Measurements from ENCODE around the gene EEFSEC.

Gene EEFSEC

DNA sequence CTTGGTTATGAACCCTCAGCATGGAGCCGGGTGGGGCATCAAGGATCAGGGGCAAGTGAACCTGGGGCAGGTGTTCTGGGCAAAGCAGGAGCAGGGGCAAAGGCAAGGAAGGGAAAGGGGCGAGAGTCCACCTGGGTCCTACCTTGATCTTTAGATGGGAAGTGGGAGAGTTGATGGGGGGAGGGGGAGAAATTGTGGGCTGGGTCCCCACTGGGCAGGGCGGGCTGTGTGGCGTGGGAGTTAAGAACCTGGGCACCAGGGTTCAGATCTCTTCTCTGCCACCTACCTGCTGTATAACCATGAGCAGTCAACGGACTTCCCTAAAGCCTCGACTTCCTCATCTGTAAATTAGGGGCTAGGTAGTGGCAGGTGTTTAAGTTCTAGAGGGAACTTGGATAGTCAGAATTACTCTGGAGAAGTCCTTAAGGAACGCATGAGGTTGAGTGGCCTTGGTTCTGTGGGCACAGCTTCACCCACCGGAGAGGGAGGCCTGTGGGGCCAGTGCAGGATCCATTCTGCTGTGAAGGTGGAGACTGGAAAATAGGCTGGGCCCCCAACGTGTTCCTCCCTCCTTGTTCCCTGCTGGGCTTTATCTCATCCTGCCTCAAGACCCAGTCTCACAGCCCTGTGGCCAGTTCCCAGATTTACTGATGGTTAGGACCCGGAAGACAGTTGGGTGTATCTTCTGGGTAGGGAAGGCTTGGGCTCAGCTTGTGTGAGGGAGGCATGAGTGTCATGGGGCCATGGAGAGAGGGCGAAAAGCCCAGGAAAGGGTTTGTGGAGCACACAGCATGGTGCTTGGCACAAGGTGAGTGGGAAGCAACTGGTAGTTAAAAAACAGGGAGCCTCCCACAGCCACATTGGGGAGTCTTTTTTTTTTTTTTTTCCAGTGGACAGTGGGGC lies 90.6 kb downstream of the EEFSEC start:
- DNase-seq (ENCODE audit: low read depth) = no peak

DNA sequence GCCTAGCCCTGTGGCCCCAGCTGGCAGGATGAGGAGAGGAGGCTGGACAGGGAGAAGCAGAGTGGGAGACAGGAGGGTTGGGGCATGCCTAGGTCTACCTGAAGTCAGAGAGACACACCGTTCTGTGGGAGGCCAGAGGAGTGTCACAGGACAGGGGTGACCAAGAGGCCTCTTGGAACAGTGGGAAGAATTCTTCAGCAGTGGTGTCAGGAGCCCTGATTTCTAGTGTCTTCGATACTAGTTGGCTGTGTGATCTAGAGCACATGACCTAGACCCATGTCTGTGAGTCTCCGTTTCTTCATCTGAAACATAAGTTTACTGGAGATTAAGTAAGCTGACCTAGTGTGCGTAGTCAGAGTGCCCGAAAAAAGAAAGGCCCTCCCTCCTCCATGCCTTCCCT lies 92.2 kb downstream of the EEFSEC start:
- no peak for DNase-seq (ENCODE audit: low read depth)

DNA sequence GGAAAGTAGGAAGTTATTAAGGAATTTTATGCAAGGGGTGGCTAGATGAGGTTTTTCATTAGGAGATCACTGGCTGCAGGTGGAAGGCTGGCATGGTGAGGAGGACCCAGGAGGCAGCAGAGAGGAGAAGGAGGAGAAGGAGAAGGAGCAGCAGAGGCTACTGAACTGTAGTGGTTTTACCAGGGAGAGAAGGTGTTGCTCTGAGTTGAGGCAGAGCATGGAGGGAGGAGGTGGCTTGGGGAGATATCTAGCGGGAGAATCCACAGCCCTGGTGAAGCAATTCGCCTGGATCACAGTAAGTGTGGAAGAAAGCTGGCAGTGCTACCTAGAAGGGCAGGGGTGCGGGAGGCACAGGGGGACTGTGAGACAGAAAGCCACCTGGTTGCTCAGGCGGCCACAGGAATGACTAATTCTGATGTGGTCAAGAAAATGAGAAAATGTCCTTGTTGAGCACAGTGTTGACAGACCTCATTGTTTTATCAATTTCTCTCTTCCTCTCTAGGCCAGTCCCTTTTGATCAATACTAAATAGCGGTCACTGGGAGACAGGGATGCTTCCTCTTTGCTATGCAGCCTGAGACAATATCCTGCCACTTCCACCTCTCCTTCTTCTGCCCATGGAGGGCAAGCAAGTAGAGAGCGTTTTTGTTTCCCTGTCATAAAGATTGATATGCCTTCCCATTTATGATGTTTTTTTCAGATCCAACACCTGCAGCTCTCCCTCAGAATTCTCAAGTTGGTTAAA lies 94.6 kb downstream of the EEFSEC start:
- DNase-seq (ENCODE audit: low read depth) = no peak

- DNase-seq (ENCODE audit: low read depth) = no peak
Measured at GRCh38 chr3:128252083-128252482, 98.8 kb downstream of the EEFSEC start.

- no peak for DNase-seq (ENCODE audit: low read depth)
Measured at GRCh38 chr3:128253150-128253549, 99.9 kb downstream of the EEFSEC start.

DNA sequence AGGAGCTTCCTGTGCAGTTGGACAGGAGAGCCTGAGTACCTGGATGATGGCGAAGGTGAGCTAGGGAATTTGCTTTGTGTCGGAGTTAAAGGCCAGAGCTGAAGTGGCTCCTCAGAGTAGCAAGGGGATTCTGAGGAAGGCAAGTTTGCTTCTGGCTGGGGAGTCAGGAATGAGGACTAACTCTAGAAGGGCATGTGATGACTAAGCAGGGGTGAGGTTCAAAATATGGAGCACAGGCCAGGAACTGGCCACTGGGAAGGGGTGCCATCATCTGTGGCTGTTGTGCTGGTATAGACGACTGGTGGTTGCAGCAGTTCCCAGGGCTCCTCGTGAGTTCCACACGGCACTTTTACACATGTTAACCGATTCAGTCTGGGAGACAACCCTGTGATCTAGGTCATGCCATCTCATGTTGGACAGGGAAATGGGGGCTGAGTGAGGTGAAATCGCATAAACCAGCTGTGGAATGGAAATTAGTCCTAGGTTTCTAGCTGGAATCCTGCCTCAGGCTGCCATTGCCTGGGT lies 100.8 kb downstream of the EEFSEC start:
- no peak for DNase-seq (ENCODE audit: low read depth)

DNA sequence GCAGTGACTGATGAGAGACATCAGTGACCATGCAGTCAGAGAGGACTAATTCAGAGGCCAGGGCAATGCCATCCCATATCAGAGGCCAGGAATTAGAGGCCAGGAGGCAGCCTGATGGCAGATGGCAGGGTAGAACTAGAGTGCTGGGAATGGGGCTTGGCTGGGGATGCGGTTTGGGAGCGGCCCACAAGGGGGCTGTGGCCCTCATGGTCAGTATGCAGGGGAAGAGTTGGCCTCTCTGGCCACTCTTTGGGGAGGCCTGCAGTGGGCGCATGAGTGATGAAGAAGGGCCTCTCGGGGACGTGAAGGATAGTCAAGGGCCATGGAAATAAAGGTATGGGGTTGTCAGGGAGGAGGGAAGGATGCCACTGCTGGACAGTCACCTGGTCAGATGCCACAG lies 101.7 kb downstream of the EEFSEC start:
- DNase-seq (ENCODE audit: low read depth) = no peak

GRCh38 chr3:128256131-128256530 lies 102.8 kb downstream of the EEFSEC start:
- peak; percentile 73 for DNase-seq (ENCODE audit: low read depth)

GRCh38 chr3:128257632-128258031 lies 104.4 kb downstream of the EEFSEC start:
- no peak for DNase-seq (ENCODE audit: low read depth)

DNA sequence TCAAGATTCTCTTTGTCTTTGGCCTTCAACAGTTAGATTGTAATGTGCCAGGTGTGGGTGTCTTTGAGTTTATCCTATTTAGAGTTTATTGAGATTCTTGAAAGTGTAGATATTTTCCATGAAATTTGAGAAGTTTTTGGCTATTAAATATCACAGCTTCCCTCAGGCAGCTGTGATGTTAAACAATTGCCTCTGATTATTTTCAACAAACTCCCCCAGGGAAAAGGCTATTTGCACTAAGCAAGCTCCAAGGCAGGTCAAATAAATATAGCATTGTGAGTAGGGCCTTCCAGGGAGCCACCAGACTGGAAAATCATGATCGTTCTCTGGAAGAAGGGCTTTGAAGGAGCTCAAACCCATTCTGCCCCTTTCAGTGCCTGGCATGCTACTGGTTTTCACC lies 107.0 kb downstream of the EEFSEC start:
- DNase-seq (ENCODE audit: low read depth) = no peak

DNA sequence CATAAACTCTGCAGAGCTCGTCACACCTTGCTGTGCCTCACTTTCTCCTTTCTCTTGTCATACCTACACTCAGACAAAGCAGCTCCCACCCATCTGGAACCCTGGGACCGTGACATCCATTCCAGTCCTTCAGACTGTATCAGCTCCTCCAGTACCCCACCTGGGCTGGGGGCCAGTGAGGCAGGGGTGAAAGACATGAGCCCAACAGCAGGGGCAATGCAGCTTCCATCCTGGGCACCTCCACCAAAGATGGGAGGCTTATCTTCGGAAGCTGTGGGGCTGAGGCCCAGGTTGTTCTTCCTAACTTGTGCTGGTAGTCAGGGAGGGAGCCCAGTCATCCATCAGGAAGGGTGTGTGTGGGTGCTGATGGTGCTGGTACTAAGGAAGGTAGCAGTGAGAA lies 109.2 kb downstream of the EEFSEC start:
- no peak for DNase-seq (ENCODE audit: low read depth)

DNA sequence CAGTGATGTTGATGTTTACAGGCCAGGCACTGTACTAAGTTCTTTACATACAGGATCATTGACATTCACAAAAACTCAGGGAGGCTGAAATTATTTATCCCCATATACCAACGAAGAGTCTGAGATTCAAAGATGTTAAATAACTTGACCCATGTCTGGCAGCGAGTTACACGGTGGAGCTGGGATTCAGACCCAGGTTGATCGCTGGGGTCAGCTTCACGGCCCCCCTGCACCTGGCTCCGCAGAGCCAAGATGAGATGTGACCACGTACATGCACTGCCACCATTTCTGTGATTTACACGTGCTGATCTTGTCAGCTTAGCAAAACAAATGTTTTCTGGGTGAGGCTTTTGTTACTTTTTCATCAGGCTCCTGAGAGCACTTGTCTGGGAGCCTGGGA lies 109.8 kb downstream of the EEFSEC start:
- DNase-seq (ENCODE audit: low read depth) = no peak

DNA sequence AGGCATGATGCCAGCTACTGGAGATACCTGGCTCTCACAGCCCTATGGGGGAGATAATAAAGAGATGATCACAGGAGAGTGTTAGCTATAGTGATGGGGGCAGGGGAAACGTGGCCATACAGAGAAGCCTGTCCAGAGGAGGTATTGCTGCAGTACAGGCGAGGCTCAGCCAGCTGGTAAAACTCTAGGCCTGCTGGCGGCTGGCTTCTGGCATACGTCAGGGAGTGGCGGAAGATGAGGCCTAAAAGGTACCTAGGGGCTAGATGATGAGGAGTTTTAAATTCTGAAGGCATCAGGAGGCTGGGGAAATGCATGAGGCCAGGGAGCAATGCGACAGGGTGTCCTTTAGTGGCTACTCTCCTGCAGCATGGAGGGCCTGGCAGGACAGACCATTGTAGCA lies 110.7 kb downstream of the EEFSEC start:
- no peak for DNase-seq (ENCODE audit: low read depth)

DNA sequence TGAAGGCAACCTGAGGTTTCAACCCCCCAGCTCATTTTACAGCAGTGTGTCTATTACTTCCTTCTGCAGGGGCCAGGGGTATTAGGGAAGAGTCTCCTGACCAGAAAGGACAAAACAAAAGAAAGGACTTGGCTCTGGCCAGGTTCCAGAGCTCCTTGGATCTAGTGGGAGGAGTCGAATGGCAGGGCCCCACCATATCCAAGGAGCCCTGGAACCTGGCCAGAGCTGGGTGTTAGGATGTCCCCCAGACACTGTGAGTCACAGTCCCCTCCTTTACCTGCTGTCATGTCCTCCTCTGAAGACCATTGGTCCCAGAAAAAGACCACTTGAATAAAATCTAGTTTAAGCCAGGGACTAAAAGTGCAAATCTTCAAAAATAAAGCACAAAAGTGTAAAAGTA lies 113.2 kb downstream of the EEFSEC start:
- no peak for DNase-seq (ENCODE audit: low read depth)

DNA sequence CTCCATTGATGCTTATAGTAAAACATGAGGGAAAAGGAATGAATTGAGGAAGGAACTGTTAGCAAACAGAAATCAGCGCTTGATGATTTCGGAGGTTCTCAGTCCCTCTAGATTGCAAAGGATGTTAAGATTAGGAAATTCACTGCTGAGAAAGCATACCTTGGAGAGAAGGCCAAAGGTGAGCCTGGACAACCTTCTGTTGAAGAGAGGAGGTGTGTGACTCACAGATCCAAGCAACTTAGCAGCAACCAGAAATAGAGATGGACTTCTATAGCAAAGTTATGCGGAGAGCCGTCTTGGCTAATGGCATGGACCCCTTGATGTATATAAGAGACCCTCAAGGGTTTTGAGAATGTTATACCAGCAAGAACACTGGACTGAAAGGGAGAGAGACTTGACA lies 114.3 kb downstream of the EEFSEC start:
- no peak for DNase-seq (ENCODE audit: low read depth)

GRCh38 chr3:128269006-128269775 lies 115.9 kb downstream of the EEFSEC start:
- no peak for DNase-seq (ENCODE audit: low read depth)

DNA sequence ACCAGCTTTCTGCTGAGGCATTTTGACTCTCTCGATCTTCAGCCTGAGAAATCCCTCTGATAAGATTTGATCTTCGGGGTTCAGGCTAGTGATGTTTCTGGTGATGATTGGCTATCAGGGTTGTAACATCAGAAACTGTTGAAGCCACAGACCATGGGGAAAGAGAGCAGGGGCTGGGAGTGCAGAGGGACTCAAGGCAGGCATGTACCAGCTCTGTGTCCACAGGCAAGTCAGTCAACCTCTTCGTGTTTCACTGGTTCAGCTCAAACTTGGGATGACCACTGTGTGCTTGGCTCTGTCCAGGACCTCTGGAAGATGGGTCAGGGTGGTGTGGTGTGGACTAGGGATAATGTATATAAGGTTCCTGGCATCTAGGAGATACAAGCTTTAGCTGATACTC lies 116.5 kb downstream of the EEFSEC start:
- DNase-seq (ENCODE audit: low read depth) = no peak

DNA sequence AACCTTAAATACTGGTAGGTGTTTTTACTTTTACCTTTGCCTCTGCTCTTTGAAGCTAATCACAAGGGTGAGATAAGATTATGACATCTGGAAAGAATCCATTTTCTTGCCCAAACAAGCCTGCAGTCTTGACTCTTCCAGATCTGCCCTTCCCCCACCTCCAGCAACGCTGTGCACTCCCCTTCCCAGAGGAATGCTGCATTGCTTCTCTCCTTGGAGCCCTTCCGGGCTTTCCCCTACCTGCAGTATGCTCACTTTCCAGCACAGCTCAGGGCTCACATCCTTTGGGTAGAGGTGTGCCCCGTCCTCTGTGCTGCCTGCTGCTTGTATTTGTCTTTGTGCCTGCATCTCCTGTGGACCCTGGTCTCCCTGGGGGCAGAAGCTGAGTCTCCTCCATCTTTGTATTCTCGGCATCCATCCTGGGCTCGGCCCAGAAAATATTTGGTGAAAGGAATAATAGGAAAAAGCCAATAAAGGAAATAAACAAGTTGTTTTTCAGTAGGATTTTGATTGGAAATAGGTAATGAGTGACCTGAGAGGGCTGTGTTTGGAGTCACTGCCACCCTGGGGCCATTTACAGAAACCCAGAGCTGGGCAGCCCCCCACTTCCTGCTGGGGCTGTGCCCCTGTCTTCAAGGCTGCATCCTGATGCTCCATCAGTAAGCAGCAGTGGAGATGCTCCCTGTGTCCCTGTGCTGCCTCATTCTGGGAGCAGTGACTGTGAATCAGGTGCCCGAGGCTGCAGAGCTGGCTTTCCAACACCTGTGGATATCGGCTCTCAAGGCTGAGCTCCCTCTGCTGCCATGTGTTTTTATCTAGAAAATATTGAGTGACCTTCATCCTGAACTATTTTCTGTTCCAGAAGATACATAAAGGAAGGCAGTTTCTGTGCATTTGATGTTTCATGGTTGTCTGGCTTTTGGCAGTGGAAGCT lies 117.5 kb downstream of the EEFSEC start:
- DNase-seq (ENCODE audit: low read depth) = no peak

DNA sequence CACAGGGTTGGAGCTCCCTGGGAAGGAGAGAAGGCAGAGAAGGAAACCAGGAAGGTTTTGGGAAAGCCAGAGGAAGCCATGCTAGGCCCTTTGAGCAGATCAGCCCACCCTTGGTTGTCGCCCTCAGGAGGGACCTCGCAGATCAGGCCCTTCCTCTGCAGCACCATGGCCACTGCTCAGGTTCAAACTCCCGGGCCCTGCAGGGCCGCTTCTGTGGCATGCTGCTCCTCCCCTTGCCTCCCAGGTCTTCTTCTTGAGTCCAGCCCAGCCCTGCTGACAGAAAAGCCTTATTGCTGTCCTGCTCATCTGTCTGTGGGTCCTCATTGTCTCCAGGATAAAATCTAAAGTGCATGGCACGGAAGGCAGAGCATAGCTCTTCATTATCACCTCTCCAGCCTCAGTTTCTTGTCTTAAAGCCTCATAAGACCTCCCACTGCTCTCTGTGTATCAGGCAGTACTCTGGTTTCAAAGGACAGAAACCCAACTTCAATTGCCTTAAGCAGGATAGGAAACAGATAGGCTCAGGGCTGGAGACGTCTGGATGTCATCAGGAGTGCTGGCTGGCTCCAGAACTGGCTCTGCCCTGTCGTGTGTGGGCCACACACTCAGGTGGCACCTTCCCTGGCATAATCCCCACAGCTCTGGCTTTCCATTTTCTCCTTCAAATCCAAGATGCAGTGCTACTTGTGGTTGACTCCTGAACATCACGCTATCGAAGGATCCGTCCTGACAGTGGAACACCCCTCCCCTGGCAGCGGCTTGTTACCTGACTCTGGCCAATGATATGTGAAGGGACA lies 118.5 kb downstream of the EEFSEC start:
- no peak for DNase-seq (ENCODE audit: low read depth)

DNA sequence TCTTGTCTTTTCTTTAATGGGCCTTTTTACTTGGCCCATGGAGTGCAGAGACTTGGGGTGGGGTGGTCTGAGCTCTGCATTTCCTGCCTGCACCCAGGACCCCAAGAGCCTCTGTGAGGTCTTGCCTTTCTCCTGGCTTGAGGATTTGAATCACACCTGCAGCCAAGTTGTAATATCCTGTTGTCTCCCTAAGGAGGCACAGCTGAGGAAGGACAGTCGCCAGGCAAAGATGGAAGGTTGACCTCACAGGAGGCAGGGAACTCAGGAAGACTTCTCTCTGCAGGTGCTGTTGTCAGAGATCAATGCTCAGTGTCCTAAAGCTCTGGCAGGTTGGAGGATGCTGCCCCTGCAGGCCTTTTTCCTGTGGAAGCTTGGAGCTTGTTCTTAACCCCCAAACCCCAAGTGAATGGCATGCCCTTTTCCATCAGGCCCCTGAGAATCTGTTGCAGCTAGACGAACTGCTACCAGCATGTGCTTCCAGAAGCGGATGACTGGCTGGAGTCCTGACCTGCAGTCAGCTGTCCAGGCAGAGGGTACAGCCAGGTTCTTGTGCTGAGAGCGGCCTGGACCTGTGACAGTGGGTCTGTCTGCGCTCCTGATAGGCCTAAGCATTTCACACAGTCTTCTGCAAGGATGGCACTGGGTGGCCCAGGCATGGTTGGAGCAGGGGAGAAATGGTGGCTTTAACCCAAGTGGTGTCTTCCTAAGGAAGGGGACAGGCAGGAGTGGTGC lies 120.0 kb downstream of the EEFSEC start:
- DNase-seq (ENCODE audit: low read depth) = no peak
